Measurements from ENCODE around the gene DUSP8. TPM values are rescaled to one million over a fixed set of nuclear protein-coding genes. Genes with fewer than 3 reads are reported as not detected.

DUSP8 gene
- total RNA-seq, 2 donors from 2014 or later: 2.8 to 5.1 TPM

DNA sequence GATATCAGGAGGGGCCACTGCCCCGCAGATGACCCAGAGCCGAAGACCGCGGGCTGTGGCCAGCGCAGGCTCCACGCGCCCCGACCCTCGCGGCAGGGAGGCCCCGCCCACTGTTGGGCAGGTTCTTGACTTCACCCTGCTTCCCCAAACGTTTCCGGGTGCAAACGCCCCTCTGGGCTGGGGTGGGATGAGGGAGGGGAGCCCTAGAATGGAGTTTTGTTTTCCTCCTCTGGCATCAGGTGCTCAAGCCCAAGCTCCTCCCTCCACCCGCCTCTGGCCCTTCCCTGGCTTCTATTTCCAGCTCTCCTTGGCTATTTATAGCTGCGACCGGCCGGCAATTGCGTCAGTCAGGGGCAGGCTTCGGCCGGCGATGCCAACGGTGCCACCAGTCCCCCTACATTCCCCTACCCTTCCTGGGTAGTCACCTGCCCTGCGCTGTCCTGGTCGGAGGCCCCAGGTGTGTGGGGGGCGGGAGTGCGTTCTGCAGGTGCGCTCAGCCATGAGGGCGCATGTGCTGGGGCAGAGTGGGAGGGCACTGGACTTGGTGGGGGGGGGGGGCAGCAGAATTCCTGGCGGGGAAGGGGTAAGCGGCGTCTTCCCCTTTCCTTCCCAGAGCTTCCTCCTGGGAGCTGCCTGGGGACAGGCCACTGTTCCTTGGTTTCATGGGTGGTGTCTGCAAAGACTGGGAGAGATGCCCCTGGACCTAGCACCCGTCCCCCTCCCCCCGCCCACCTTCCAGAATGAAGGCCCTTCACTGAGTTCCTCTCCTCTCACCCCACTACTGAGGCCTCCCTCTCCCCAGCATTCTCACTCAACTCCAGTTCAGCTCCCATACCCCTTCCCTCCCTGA lies 23.6 kb downstream of the DUSP8 start:
- Mint-ChIP-seq H3K4me1 (ENCODE audit: low read depth) (peaks cover 5% of the 10 kb centered on the region), H3K9me3 (no peaks in the 10 kb centered on the region), H3K27me3 (ENCODE audit: low read depth) (peaks cover 35% of the 10 kb centered on the region), H3K4me3 (peak overlapping the region in 1 of 2 donors; percentile 32), H3K27ac (no peak overlapping the region), H3K36me3 (ENCODE audit: insufficient read depth in 2 of 2) (no peaks in the 10 kb centered on the region)
- ATAC-seq (replicated peaks in 1 of 2) (no peak), DNase-seq (no peak)

DNA sequence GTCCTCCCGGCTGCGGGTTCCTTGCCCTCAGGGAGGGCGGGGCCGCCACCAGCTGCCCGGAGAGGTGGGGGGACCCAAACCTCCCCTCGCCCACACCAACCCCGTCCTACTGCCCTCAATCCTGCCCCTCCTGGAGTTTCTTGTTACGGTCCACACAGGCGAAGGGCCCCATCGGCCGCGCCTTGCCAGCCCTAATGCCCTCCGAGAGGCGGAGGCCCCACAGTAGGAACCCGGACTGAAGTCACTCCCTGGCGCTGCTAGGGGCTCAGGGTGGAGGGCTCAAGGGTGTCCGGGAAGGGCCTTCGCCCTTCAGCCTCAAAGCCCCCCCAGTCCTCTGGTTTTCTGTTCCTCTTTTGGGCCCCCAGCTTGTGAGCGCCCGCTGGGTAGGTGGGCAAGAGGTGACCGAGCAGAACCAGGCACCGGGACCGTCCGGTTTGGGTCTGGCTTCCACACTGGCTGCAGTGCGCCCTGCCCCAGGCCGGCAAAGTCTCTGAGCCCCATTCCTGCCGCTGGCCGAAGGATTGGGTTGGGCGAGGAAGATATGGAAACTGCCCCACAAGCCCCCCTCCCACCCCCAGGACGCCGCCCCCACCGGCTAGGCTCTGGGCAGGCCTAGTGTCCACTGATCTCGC lies 24.5 kb downstream of the DUSP8 start:
- no peaks in the 10 kb centered on the region for H3K9me3 Mint-ChIP-seq
- peak overlapping the region; percentile 54 to 66 for H3K4me3 Mint-ChIP-seq
- no peak overlapping the region for H3K27ac Mint-ChIP-seq
- peaks cover 35% of the 10 kb centered on the region for H3K27me3 Mint-ChIP-seq (ENCODE audit: low read depth)
- ATAC-seq (replicated peaks in 1 of 2) (peak in 1 of 2 donors; percentile 5), DNase-seq (no peak)
- peaks cover 5% of the 10 kb centered on the region for H3K4me1 Mint-ChIP-seq (ENCODE audit: low read depth)
- no peaks in the 10 kb centered on the region for H3K36me3 Mint-ChIP-seq (ENCODE audit: insufficient read depth in 2 of 2)

DNA sequence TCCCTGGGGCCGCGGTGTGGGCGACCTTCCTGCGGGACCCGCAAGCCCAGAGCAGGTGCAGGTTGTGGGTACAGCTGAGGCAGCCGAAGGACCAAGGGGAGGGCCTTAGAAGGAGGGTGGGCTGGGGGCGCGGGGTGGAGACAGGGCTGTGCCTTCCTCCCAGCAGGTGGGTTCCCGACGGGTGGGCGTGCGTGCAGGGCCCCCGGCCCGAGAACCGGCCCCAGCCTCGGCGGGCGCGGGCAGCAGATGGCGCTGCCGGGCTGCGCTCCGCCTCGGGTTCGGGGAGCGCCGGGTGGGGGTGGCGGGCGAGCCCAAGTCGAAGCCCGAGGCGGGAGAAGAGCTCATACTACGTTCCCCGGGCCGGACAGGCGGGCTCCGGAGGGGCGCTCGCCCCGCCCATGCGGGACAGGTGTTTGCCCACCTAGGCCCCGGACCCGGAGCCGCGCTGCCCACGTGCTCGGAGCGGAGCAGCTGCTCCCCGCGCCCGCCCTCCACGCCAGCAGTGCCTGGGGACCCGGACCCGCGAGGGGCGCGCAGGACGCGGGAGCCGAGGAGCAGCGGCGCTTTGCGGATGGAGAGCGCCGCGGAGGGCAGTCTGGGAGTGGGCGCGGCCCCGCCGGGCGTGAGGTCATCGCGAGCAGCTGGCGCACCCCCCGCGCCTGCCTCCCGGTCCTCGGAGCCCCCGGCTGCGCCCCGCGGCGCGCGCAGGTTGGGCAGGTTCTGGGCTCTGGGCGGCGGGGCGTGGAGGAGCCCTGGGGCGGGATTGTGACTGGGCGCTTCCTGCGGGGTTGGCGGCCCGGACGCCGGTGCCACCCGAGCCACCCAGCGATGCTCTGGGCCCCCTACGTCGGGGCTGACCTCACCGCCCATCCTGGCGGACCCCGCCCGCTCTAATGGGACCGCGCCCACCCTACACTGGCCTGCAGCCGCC lies 25.3 kb downstream of the DUSP8 start:
- H3K27me3 Mint-ChIP-seq (ENCODE audit: low read depth): peaks cover 35% of the 10 kb centered on the region
- no peaks in the 10 kb centered on the region for H3K36me3 Mint-ChIP-seq (ENCODE audit: insufficient read depth in 2 of 2)
- peak; percentile 76 to 77 for ATAC-seq (replicated peaks in 1 of 2)
- H3K9me3 Mint-ChIP-seq: no peaks in the 10 kb centered on the region
- peaks cover 5% of the 10 kb centered on the region for H3K4me1 Mint-ChIP-seq (ENCODE audit: low read depth)
- H3K4me3 Mint-ChIP-seq: peak overlapping the region in 1 of 2 donors; percentile 63
- no peak overlapping the region for H3K27ac Mint-ChIP-seq
- peak; percentile 59 to 67 for DNase-seq

DNA sequence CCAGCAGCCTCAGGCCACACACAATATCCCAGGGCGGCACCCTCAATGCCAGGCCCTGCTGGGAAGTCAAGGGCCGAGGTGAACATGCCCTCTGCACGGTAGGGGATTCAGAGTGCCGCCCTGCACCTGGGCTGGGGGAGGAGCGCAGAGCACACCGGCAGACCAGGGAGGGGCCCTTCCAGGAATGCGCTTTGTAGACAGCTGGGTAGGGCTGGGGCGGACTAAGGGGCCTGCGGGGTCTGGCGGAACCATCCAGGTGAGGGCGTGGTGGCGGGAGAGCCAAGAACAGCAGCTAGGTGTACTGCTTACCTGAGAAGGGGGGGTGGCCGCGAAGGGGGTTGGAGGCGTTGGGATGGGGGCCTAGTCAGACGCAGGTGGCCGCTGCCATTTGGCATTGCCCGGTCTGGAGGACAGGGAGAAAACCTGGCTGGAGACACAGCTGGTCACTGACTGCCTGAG lies 26.0 kb downstream of the DUSP8 start:
- Mint-ChIP-seq H3K9me3 (no peaks in the 10 kb centered on the region), H3K27me3 (ENCODE audit: low read depth) (peaks cover 35% of the 10 kb centered on the region), H3K4me1 (ENCODE audit: low read depth) (peaks cover 5% of the 10 kb centered on the region), H3K27ac (no peak overlapping the region), H3K36me3 (ENCODE audit: insufficient read depth in 2 of 2) (no peaks in the 10 kb centered on the region), H3K4me3 (peak overlapping the region in 1 of 2 donors; percentile 63)
- no peak for DNase-seq
- ATAC-seq (replicated peaks in 1 of 2): no peak

DNA sequence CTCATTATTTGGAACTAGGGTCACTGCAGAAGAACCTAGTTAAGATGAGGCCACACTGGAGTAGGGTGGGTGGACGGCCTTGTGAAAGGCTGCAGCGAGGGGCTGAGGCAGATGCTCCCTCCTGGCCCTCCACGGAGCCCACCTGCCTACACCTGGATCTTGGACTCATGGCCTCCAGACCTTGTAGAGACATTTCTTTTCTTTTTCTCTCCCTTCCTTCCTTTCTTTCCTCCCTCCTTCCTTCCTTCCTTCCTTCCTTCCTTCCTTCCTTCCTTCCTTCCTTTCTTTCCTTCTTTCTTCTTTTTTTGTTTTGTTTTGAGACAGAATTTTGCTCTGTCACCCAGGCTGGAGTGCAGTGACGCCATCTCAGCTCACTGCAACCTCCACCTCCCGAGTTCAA lies 26.6 kb downstream of the DUSP8 start:
- Mint-ChIP-seq H3K27me3 (ENCODE audit: low read depth) (peaks cover 35% of the 10 kb centered on the region), H3K4me3 (no peak overlapping the region), H3K27ac (no peak overlapping the region), H3K4me1 (ENCODE audit: low read depth) (peaks cover 5% of the 10 kb centered on the region), H3K9me3 (no peaks in the 10 kb centered on the region), H3K36me3 (ENCODE audit: insufficient read depth in 2 of 2) (no peaks in the 10 kb centered on the region)
- DNase-seq (no peak), ATAC-seq (replicated peaks in 1 of 2) (no peak)

DNA sequence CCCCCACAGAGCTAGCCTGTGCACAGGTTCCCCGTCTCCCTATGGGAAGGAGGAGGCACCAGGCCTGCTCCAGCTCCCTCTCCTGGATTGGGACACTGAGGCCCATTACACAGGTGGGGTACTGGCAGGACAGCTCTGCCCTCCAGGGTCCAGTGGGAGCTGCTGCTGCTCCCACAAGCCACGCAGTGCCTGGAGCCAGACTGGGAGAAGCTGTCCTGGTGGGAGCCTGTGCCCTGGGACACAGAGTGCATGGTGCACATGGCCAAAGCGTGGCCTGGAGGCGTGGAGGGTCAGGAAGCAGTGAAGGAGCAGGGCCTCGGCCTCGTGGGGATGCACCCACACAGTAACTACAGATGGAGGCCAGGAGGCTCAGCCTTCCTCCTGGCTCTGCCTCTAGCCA lies 27.5 kb downstream of the DUSP8 start:
- H3K27ac Mint-ChIP-seq: no peak overlapping the region
- no peak for DNase-seq
- H3K4me1 Mint-ChIP-seq (ENCODE audit: low read depth): peaks cover 2% of the 10 kb centered on the region
- H3K4me3 Mint-ChIP-seq: no peak overlapping the region
- ATAC-seq (replicated peaks in 1 of 2): no peak
- H3K27me3 Mint-ChIP-seq (ENCODE audit: low read depth): peaks cover 31% of the 10 kb centered on the region
- no peaks in the 10 kb centered on the region for H3K36me3 Mint-ChIP-seq (ENCODE audit: insufficient read depth in 2 of 2)
- no peaks in the 10 kb centered on the region for H3K9me3 Mint-ChIP-seq

DNA sequence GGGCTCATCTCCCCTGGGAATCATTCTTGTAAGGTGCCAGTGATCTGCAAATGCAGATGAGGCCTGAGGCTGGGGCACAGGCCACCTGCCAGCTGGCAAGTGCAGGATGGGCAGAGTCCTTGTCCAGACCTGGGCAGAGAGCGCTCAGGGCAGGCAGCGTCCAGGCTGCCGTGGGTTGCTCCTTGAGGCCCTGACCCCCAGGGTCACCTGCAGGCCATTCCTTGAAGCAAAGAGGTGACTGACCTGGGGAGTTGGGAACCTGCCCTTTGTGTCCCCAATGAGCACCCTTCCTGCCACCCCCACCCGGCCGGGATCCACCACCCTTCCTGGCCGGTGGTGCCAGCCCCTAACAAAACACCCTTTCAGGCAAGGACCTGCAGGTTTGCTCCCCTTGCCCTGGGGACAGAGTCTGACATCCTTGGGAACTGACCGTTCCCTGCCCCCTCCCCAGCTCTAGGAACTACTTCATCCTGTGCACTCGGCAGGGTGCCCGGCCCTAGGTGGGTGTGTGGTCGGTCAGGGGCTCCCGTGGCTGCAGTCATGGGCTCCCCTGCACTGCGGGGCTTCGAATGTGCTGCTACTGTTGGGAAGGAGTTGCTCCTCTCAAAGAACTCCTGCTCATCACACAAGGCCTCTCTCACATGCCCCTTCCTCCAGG lies 28.3 kb downstream of the DUSP8 start:
- H3K4me3 Mint-ChIP-seq: no peak overlapping the region
- H3K4me1 Mint-ChIP-seq (ENCODE audit: low read depth): no peaks in the 10 kb centered on the region
- H3K36me3 Mint-ChIP-seq (ENCODE audit: insufficient read depth in 2 of 2): no peaks in the 10 kb centered on the region
- no peaks in the 10 kb centered on the region for H3K9me3 Mint-ChIP-seq
- no peak overlapping the region for H3K27ac Mint-ChIP-seq
- peaks cover 23% of the 10 kb centered on the region for H3K27me3 Mint-ChIP-seq (ENCODE audit: low read depth)
- no peak for ATAC-seq (replicated peaks in 1 of 2)
- DNase-seq: no peak

DNA sequence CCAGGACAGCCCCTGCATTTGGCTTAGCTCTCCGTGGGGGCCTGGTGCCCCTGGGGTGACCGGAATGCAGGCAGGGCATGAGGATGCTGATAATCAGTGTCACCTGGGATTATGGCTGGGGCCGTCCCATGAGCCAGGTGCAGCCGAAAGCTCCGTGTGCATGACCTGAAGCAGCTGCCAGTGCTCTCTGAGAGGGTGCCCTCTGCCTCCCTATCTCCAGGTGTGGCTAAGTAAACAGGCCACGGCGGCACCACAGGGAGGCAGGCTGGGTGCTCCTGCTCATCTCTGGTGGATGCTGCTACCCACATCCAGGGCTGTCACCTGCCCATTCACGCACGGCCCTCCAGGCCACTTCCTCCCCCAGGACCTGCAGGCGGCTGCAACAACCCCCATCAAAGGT lies 29.8 kb downstream of the DUSP8 start:
- peaks cover 26% of the 10 kb centered on the region for H3K27me3 Mint-ChIP-seq (ENCODE audit: low read depth)
- no peak for ATAC-seq (replicated peaks in 1 of 2)
- H3K27ac Mint-ChIP-seq: no peak overlapping the region
- H3K36me3 Mint-ChIP-seq (ENCODE audit: insufficient read depth in 2 of 2): no peaks in the 10 kb centered on the region
- no peak for DNase-seq
- no peaks in the 10 kb centered on the region for H3K4me1 Mint-ChIP-seq (ENCODE audit: low read depth)
- no peak overlapping the region for H3K4me3 Mint-ChIP-seq
- no peaks in the 10 kb centered on the region for H3K9me3 Mint-ChIP-seq

DNA sequence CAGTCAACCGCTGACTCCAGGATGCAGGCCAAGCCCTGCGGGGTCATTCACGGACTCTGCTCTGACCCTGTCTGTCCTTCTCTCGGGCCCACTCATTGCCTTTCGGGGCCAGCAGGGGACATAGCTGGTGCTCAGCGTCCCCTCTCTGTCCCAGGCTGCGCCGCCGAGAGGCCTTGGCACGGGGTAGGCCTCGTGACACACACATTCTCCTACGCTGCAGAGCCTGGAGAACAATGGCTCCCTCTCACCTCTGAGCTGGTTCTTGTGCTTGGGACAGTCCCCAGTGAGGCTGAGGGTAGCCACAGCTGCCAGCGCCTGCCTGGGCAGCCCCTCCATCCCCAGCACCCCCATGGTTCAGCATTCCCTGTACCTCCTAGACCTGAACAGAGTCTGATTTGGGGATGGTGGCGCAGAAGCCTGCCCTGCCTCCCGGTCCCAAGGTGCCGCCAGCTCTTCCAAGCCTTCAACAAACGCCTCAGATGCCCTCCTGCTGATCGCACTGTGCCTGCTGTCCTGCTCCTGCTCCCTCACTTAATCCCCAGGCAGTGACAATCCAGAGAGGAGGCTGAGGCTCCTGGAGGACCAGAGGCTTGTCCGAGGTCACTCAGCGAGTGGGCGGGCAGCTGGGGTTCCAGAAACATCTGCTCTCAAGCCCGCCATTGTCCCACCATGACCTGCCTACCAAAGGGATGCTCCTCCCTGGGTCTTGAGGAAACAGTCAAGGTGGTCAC lies 30.4 kb downstream of the DUSP8 start:
- H3K27me3 Mint-ChIP-seq (ENCODE audit: low read depth): peaks cover 26% of the 10 kb centered on the region
- no peak for ATAC-seq (replicated peaks in 1 of 2)
- no peak overlapping the region for H3K27ac Mint-ChIP-seq
- H3K4me3 Mint-ChIP-seq: no peak overlapping the region
- H3K9me3 Mint-ChIP-seq: no peaks in the 10 kb centered on the region
- H3K36me3 Mint-ChIP-seq (ENCODE audit: insufficient read depth in 2 of 2): no peaks in the 10 kb centered on the region
- DNase-seq: no peak
- peaks cover 2% of the 10 kb centered on the region for H3K4me1 Mint-ChIP-seq (ENCODE audit: low read depth)

DNA sequence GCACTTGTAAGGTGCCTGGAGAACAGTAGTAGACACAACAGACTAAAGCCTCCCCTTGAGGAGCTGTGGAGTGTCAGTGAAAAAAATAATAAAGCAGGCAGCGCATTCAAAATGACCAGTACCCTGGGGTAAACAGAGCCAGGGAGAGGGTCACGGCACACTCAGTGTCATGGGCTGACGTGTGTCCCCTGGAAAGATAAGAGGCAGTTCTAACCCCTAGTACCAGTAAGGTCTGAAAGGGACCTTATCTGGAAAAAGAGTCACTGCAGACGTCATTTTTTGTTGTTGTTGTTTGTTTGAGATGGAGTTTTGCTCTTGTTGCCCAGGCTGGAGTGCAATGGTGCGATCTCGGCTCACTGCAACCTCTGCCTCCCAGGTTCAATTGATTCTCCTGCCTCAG lies 32.0 kb downstream of the DUSP8 start:
- Mint-ChIP-seq H3K36me3 (ENCODE audit: insufficient read depth in 2 of 2) (no peaks in the 10 kb centered on the region), H3K9me3 (no peaks in the 10 kb centered on the region), H3K27ac (no peak overlapping the region), H3K27me3 (ENCODE audit: low read depth) (peaks cover 15% of the 10 kb centered on the region), H3K4me1 (ENCODE audit: low read depth) (peaks cover 15% of the 10 kb centered on the region), H3K4me3 (no peak overlapping the region)
- DNase-seq (no peak), ATAC-seq (replicated peaks in 1 of 2) (no peak)

DNA sequence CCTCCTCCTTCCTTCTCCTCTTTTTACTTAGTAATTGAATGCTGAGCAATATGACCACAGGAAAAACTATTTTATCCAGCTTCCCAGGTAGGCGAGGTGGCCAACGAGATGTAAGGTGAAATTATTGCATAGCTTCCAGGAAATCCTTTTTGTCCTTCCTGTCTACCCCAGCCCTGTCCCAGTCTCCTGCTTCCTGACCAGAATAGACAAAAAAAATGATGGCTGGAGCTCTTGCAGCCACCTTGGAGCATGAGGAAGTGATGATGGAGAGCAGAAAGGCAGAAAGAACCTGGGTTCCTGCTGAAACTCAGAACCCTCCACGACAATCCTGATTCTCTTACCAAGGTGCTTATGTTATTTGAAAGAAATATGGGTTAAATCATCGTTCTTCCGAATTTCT lies 33.9 kb downstream of the DUSP8 start:
- DNase-seq: no peak
- Mint-ChIP-seq H3K4me1 (ENCODE audit: low read depth) (peaks cover 24% of the 10 kb centered on the region), H3K4me3 (no peak overlapping the region), H3K36me3 (ENCODE audit: insufficient read depth in 2 of 2) (no peaks in the 10 kb centered on the region), H3K9me3 (no peaks in the 10 kb centered on the region), H3K27me3 (ENCODE audit: low read depth) (peaks cover 8% of the 10 kb centered on the region), H3K27ac (no peak overlapping the region)
- no peak for ATAC-seq (replicated peaks in 1 of 2)

All from activated T-cell treated with anti-CD3 and anti-CD28 coated beads, Interleukin-2, amount 50 U/mL, for 72 hours (primary cell).